ENCODE results near the gene STAMBP.

The STAMBP gene

DNA sequence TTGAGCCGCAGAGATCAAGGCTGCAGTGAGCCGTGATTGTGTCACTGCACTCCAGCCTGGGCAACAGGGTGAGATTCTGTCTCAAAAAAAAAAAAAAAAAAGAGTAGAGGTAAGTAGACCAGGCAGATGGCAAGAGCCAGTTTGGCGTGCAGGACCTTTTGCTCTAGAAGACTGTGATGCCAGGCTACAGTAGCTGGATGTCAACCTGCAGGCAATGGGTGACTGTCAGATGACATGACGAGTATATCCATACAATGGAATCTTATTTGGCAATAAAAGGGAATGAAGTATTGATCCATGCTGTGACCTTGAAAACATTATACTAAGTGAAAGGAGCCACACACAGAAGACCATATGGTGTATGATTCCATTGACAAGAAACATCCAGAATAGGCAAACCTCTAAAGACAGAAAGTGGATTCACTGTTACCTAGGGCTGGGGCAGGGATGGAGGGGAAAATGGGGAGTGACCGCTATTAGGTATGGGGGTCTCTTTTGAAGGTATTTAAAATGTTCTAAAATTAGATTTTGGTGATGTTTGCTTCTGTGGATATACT is 86.8 kb downstream of the STAMBP start:
- CTCF ChIA-PET, result no interaction called here
- TF ChIP-seq TARDBP (IDR thresholded peaks at IDR 0.05) (no peak), FOXM1 (IDR thresholded peaks at IDR 0.05; ENCODE audit: borderline replicate concordance) (no peak), SUZ12 (IDR thresholded peaks at IDR 0.05) (no peak), CTBP1 (IDR thresholded peaks at IDR 0.05; ENCODE audit: borderline replicate concordance) (no peak), ELF4 (IDR thresholded peaks at IDR 0.05) (no peak), NFRKB (IDR thresholded peaks at IDR 0.05) (no peak), ARNT (IDR thresholded peaks at IDR 0.05) (no peak), SP1 (IDR thresholded peaks at IDR 0.05) (no peak), BHLHE40 (IDR thresholded peaks at IDR 0.05; ENCODE audit: borderline replicate concordance) (no peak), L3MBTL2 (conservative IDR thresholded peaks at IDR 0.05) (no peak), LEF1 (IDR thresholded peaks at IDR 0.05; ENCODE audit: borderline replicate concordance) (no peak), ZNF384 (IDR thresholded peaks at IDR 0.05) (no peak), HDGF (IDR thresholded peaks at IDR 0.05; ENCODE audit: borderline replicate concordance) (no peak), FOXK2 (IDR thresholded peaks at IDR 0.05) (no peak), FOXA1 (IDR thresholded peaks at IDR 0.05) (no peak)
- TF ChIP-seq, protein P1, sequence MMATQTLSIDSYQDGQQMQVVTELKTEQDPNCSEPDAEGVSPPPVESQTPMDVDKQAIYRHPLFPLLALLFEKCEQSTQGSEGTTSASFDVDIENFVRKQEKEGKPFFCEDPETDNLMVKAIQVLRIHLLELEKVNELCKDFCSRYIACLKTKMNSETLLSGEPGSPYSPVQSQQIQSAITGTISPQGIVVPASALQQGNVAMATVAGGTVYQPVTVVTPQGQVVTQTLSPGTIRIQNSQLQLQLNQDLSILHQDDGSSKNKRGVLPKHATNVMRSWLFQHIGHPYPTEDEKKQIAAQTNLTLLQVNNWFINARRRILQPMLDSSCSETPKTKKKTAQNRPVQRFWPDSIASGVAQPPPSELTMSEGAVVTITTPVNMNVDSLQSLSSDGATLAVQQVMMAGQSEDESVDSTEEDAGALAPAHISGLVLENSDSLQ (IDR thresholded peaks at IDR 0.05), result no peak

DNA sequence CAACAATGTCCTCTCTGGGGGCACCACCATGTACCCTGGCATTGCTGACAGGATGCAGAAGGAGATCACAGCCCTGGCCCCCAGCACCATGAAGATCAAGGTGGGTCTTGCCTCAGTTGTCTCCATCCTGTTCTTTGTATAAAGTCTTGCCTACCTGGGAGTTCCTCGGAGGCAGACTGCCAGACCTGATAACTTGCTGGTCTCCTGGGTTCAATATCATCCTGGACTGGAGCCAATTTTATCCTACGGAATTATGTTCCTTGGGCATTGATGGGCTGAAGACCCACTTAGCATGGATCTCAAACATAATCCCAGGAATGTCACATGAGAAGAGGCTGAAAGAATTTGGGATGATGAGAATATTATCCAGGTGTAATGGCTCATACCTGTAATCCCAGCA is 87.9 kb downstream of the STAMBP start:
- POLR2A ChIA-PET, result interaction anchor here (0.8 kb wide), 1 partner anchor 10 kb away, joined by 3 read pairs; no protein-coding TSS in a partner anchor

More for the DNA sequence above, 86.8 kb downstream of the STAMBP start:
- POLR2A ChIA-PET, result no interaction called here
- DNase-seq (ENCODE audit: extremely low spot score), result no peak

DNA sequence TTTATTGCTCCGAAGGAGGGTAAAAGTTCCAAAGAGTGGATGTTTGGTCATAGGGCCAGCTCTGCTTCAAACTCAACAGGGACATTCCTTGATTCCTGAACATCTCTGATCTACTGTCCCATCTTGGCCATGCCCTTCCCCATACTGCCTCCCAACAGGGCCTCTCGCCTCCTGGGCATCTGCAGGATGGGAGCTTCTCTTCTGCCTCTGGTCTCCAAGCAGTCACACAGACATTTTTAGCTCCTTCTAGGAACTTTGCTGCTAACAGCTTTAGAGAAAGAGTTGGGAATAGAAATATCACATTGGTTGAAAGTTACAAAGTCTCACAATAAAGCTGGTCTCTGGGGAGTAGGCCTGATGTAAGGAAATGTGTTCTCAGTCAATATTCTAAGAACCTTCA is 88.5 kb downstream of the STAMBP start:
- ChIA-PET CTCF (no interaction called here), POLR2A (interaction anchor here (0.8 kb wide), 1 partner anchor 10 kb away, joined by 3 read pairs; no protein-coding TSS in a partner anchor)
- TF ChIP-seq ELF4 (IDR thresholded peaks at IDR 0.05) (no peak), SUZ12 (IDR thresholded peaks at IDR 0.05) (no peak), BHLHE40 (IDR thresholded peaks at IDR 0.05; ENCODE audit: borderline replicate concordance) (no peak), FOXA1 (IDR thresholded peaks at IDR 0.05) (no peak), L3MBTL2 (conservative IDR thresholded peaks at IDR 0.05) (no peak), FOXK2 (IDR thresholded peaks at IDR 0.05) (no peak), SP1 (IDR thresholded peaks at IDR 0.05) (no peak), LEF1 (IDR thresholded peaks at IDR 0.05; ENCODE audit: borderline replicate concordance) (no peak)
- DNase-seq (ENCODE audit: extremely low spot score), result no peak

More for the DNA sequence above, 87.9 kb downstream of the STAMBP start:
- TF ChIP-seq SUZ12 (IDR thresholded peaks at IDR 0.05), result no peak
- no peak for TF ChIP-seq FOXA1 (IDR thresholded peaks at IDR 0.05)
- no peak for TF ChIP-seq TARDBP (IDR thresholded peaks at IDR 0.05)
- TF ChIP-seq, protein P1 (IDR thresholded peaks at IDR 0.05), result no peak
- TF ChIP-seq ARNT (IDR thresholded peaks at IDR 0.05), result no peak
- no peak for TF ChIP-seq ELF4 (IDR thresholded peaks at IDR 0.05)
- no peak for TF ChIP-seq HDGF (IDR thresholded peaks at IDR 0.05; ENCODE audit: borderline replicate concordance)
- no peak for TF ChIP-seq FOXK2 (IDR thresholded peaks at IDR 0.05)
- TF ChIP-seq L3MBTL2 (conservative IDR thresholded peaks at IDR 0.05), result no peak
- TF ChIP-seq CTBP1 (IDR thresholded peaks at IDR 0.05; ENCODE audit: borderline replicate concordance), result no peak
- no peak for TF ChIP-seq LEF1 (IDR thresholded peaks at IDR 0.05; ENCODE audit: borderline replicate concordance)
- no peak for TF ChIP-seq FOXM1 (IDR thresholded peaks at IDR 0.05; ENCODE audit: borderline replicate concordance)
- TF ChIP-seq BHLHE40 (IDR thresholded peaks at IDR 0.05; ENCODE audit: borderline replicate concordance), result no peak
- TF ChIP-seq NFRKB (IDR thresholded peaks at IDR 0.05), result no peak
- TF ChIP-seq ZNF384 (IDR thresholded peaks at IDR 0.05), result no peak
- TF ChIP-seq SP1 (IDR thresholded peaks at IDR 0.05), result no peak
- CTCF ChIA-PET, result no interaction called here
- no peak for DNase-seq (ENCODE audit: extremely low spot score)

DNA sequence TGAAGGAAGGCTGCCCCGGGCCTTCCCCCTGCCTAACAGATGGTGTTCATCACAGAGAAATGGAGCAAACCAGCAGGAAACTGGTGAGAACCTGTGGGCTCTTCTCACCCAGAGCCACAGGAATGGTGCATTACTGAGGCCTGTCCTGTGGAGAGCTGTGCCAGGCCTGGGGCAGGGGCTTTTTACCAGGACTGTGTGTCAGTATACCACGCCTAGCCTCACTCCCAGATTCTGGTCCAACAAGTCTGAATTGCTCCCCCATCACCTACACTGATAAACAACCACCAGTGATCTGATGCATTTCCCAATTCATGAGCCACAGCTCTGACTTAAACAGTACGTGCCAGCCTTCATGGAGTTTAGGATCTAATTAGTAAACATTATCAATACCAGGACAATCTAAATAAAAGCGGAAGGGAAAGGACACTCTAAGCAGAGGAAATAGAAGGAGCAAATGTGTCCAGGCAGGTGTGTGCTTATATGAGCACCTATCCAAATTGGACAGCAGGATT is 89.0 kb downstream of the STAMBP start:
- TF ChIP-seq SUZ12 (IDR thresholded peaks at IDR 0.05) (no peak), ZNF384 (IDR thresholded peaks at IDR 0.05) (no peak), FOXK2 (IDR thresholded peaks at IDR 0.05) (no peak), CTBP1 (IDR thresholded peaks at IDR 0.05; ENCODE audit: borderline replicate concordance) (no peak), LEF1 (IDR thresholded peaks at IDR 0.05; ENCODE audit: borderline replicate concordance) (no peak), ELF4 (IDR thresholded peaks at IDR 0.05) (no peak), TARDBP (IDR thresholded peaks at IDR 0.05) (no peak), FOXA1 (IDR thresholded peaks at IDR 0.05) (no peak)
- TF ChIP-seq, protein P1 (IDR thresholded peaks at IDR 0.05), result no peak
- ChIA-PET CTCF (no interaction called here), POLR2A (interaction anchor here (1.1 kb wide), 1 partner anchor 9 kb away, joined by 4 read pairs; no protein-coding TSS in a partner anchor)
- DNase-seq (ENCODE audit: extremely low spot score), result no peak

DNA sequence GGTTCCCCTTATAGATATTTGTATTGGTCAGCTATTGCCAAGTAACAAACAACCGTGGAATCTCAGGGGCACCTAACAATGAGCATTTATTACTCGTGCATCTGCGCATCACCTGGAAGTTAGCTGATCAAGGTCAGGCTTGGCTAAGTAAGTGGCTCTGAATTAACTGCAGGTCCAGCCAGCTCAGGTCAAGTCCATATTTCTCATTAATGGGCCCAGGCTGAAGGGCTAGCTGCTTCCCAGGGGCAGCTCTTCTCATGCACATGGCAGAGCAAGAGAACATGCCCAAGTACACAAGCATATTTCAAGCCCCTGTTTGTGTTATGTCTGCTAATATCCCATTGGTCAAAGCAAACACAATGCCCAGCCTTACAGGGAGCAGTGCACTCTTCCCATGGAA is 90.1 kb downstream of the STAMBP start:
- ChIA-PET CTCF (interaction anchor here (1.1 kb wide), 1 partner anchor 17 kb away, joined by 4 read pairs; no protein-coding TSS in a partner anchor), POLR2A (interaction anchor here (1.1 kb wide), 1 partner anchor 8 kb away, joined by 4 read pairs; no protein-coding TSS in a partner anchor)
- TF ChIP-seq L3MBTL2 (conservative IDR thresholded peaks at IDR 0.05) (no peak), BHLHE40 (IDR thresholded peaks at IDR 0.05; ENCODE audit: borderline replicate concordance) (no peak), SUZ12 (IDR thresholded peaks at IDR 0.05) (no peak), TARDBP (IDR thresholded peaks at IDR 0.05) (no peak), ARNT (IDR thresholded peaks at IDR 0.05) (no peak)
- no peak for DNase-seq (ENCODE audit: extremely low spot score)

DNA sequence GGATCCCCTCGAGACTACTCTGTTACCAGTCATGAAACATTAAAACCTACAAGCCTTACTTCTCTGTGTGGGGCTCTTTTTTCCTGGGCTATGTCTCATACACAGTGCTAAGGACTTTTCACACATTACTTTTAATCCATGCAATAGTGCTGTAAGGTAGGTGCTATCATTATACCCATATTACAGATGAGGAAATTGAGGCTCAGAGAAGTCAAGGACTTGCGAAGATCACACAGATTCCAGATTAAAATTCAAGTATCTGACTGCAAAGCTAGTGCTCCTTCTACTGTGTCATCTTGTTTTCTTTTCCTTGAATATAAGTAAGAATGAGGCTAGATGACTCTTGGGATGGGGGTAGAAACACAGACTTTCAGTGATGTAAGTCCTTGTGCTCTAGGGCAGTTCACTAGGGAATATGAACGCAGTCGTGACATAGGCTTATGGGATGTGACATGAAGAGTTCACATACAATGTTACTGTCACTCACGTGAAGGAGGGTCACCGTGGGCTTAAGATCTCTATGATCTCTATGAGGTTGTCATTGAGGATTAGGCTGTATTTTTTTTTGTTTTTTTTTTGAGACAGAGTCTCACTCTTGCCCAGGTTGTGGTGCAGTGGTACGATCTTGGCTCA is 91.0 kb downstream of the STAMBP start:
- TF ChIP-seq CTBP1 (IDR thresholded peaks at IDR 0.05; ENCODE audit: borderline replicate concordance) (no peak), ZNF384 (IDR thresholded peaks at IDR 0.05) (no peak), SUZ12 (IDR thresholded peaks at IDR 0.05) (no peak), TARDBP (IDR thresholded peaks at IDR 0.05) (no peak), FOXM1 (IDR thresholded peaks at IDR 0.05; ENCODE audit: borderline replicate concordance) (no peak), L3MBTL2 (conservative IDR thresholded peaks at IDR 0.05) (no peak), NFRKB (IDR thresholded peaks at IDR 0.05) (no peak), FOXA1 (IDR thresholded peaks at IDR 0.05) (no peak)
- DNase-seq (ENCODE audit: extremely low spot score), result no peak
- ChIA-PET CTCF (no interaction called here), POLR2A (no interaction called here)
